ENCODE data around the gene ZDHHC18.

The ZDHHC18 gene

GRCh38 chr1:26900815-26901511, 74.5 kb downstream of the ZDHHC18 start:
- no peak for DNase-seq

All from CD4-positive, alpha-beta T cell treated with Interleukin-17A for 1 hour (primary cell).